LNCAP (cell line): ENCODE measurements around the gene NKD2.

Experiments
- TF ChIP-seq, protein P1 (sequence below): fragments of 450-650 bp; IDR thresholded peaks from 2 replicates; pipeline ENCODE4 v1.5.1; 2017; ENCODE audit warnings: mild to moderate bottlenecking

The NKD2 gene

GRCh38 chr5:1080432-1080831, 71.8 kb downstream of the NKD2 start:
- TF ChIP-seq, protein P1, sequence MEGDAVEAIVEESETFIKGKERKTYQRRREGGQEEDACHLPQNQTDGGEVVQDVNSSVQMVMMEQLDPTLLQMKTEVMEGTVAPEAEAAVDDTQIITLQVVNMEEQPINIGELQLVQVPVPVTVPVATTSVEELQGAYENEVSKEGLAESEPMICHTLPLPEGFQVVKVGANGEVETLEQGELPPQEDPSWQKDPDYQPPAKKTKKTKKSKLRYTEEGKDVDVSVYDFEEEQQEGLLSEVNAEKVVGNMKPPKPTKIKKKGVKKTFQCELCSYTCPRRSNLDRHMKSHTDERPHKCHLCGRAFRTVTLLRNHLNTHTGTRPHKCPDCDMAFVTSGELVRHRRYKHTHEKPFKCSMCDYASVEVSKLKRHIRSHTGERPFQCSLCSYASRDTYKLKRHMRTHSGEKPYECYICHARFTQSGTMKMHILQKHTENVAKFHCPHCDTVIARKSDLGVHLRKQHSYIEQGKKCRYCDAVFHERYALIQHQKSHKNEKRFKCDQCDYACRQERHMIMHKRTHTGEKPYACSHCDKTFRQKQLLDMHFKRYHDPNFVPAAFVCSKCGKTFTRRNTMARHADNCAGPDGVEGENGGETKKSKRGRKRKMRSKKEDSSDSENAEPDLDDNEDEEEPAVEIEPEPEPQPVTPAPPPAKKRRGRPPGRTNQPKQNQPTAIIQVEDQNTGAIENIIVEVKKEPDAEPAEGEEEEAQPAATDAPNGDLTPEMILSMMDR: no peak

DNA sequence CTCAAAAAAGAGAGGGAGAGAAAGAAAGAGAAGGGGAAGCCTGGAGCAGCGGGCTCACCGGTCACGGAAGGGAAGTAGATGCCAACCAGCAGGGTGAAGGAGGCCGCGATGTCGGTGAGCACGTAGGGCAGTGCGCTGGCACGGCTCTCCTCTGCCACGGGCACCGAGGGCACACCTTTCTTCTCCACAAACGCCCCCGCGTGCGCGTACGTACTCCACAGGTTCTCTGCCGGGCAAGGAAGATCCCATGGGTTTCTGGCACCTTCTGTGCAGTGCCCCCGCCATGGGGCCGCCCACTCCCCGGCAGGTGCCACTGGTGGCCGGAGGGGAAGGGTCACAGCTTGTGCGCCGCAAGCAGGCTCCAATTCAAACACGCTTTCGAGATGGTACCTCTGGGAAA, 72.9 kb downstream of the NKD2 start:
- TF ChIP-seq, protein P1: no peak

DNA sequence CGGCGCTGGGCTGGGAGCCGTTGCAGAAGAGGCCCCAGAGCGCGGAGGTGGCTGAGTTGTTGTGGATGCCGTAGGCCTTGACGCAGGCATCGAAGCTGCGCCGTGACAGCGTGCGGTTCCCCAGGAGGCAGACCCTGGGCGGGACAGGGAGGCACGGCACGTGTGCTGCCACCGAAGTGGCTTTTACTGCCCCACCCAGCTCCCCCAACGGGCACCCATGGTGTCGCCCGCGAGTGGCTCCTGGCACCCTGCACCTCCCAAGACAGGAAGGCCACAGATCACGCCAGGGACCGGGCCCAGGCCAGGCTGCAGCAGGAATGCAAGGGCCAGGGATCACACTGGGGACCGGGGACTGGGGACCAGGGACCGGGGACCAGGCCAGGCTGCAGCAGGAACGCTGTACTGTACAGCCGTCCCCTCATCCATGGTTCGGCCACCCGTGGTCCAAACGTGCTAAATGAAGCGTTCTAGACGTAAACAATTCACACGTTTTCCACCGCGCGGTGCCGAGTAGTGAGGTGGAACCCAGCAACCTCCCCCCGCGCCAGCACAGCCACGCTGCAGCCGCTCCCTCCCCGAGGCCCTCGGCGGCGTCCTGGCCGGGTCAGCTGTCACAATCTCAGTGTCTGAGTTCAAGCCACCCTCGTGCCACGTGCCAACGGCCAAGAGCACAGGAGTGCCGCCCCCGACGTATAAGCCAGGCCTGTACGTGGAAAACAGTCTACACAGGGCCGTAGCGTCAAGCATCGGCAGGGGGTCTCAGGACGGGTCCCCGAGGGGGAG, 75.4 kb downstream of the NKD2 start:
- TF ChIP-seq, protein P1: no peak

DNA sequence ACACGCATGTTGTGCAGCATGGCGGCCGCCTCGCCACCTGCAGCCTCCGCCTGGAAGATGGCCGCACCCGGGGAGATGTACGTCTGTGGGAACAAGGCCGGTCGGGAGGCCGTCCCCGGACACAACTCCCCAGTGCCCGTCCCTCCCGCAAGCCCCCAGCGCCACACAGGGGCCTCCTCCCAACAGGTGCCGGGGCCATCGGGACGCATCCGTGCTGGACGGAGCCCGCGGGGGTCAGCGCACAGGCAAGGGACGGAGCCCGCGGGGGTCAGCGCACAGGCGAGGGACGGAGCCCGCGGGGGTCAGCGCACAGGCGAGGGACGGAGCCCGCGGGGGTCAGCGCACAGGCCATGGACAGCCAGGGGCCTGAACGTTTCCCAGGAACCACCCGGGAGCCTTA, 76.8 kb downstream of the NKD2 start:
- TF ChIP-seq, protein P1: no peak

- TF ChIP-seq, protein P1: no peak
Observed at GRCh38 chr5:1086137-1086536, 77.5 kb downstream of the NKD2 start.

- TF ChIP-seq, protein P1: no peak
Observed at GRCh38 chr5:1086871-1087270, 78.3 kb downstream of the NKD2 start.

GRCh38 chr5:1087428-1087827, 78.8 kb downstream of the NKD2 start:
- TF ChIP-seq, protein P1: no peak

DNA sequence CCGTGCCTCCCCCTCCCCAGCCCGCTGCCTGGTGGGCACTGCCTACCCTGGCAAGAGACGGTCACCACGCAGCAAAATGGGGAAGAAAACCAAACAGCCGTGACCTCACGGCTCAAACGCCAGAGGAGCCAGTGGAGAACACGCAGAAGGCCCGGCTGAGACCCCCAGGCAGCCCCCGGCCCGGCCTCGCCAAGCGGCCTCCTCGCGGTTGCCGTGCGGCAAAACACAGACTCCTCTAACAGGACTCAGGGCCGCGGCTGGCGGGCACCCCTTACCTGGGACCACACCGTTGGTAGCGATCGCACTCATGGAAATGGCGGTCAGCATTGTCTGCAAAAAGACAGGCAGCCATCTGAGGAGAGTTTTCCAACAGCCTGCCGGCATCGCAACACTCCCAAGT, 79.4 kb downstream of the NKD2 start:
- TF ChIP-seq, protein P1: no peak
